Measurements from ENCODE around the gene ZNF579.

Gene ZNF579

GRCh38 chr19:55527197-55528029 is 53.2 kb downstream of the ZNF579 start:
- Histone ChIP-seq H3F3A (ENCODE audit: control insufficient read depth, insufficient read depth) (peaks cover 6% of the 10 kb centered on the region), H3K79me2 (ENCODE audit: control insufficient read depth, low read length) (no peaks in the 10 kb centered on the region), H3K9me3 (ENCODE audit: control insufficient read depth, insufficient read depth, low read length) (peaks cover 16% of the 10 kb centered on the region; the same call in 1 of the 2 replicates), H3K9me2 (replicated peaks; ENCODE audit: control insufficient read depth, low read length) (no peaks in the 10 kb centered on the region), H3K4me2 (ENCODE audit: low read length) (no peak overlapping the region), H3K4me1 (ENCODE audit: control insufficient read depth, low read length) (no peaks in the 10 kb centered on the region), H3K4me3 (ENCODE audit: low read length) (no peak overlapping the region), H3K27me3 (ENCODE audit: control insufficient read depth, low read length) (no peaks in the 10 kb centered on the region), H3K27ac (ENCODE audit: low read depth, low read length) (no peak overlapping the region), H4K20me1 (ENCODE audit: control insufficient read depth, insufficient read depth, low read depth, low read length) (no peaks in the 10 kb centered on the region), H3K36me3 (ENCODE audit: control insufficient read depth, low read length) (no peaks in the 10 kb centered on the region)
- TF ChIP-seq CTCF (IDR thresholded peaks at IDR 0.05; ENCODE audit: low read depth, low read length, poor library complexity, severe bottlenecking): no peak
